GM12875 (cell line): Measurements from ENCODE around the gene SDC1.

Experiments
- H3K4me3 ChIP-seq: one replicate; pipeline ENCODE4 v1.5.1; 2011; ENCODE audit warnings: low read depth, low read length, control low read depth
- CTCF ChIP-seq: IDR thresholded peaks from 2 replicates; pipeline ENCODE4 v1.5.1; 2011; ENCODE audit warnings: low read depth, mild to moderate bottlenecking, control low read depth, inconsistent platforms, low read length, moderate library complexity, borderline replicate concordance; ENCODE audit not compliant: insufficient read depth

SDC1 gene

GRCh38 chr2:20173496-20174402 is 51.2 kb downstream of the SDC1 start:
- no peak for TF ChIP-seq CTCF
- H3K4me3 ChIP-seq: no peak overlapping the region

DNA sequence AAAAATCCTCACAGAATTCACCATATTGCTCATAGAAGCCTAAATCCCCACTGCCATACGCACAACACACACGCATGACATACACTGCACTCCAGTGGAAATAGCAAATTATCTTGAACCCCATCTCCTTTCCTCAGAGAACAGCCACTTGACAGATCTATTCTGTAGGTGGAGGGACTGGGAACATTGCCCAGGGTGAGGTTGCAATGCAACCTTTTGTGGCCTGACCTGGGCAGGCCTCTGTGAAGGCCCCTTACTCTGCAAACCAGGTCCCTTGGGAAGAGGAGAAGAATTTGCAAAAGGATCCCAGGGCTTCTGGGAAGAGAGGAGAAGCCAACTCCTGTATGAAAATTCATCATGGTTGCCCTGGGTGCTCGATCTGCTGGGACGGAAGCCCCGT is 51.9 kb downstream of the SDC1 start:
- no peak overlapping the region for H3K4me3 ChIP-seq
- no peak for TF ChIP-seq CTCF

DNA sequence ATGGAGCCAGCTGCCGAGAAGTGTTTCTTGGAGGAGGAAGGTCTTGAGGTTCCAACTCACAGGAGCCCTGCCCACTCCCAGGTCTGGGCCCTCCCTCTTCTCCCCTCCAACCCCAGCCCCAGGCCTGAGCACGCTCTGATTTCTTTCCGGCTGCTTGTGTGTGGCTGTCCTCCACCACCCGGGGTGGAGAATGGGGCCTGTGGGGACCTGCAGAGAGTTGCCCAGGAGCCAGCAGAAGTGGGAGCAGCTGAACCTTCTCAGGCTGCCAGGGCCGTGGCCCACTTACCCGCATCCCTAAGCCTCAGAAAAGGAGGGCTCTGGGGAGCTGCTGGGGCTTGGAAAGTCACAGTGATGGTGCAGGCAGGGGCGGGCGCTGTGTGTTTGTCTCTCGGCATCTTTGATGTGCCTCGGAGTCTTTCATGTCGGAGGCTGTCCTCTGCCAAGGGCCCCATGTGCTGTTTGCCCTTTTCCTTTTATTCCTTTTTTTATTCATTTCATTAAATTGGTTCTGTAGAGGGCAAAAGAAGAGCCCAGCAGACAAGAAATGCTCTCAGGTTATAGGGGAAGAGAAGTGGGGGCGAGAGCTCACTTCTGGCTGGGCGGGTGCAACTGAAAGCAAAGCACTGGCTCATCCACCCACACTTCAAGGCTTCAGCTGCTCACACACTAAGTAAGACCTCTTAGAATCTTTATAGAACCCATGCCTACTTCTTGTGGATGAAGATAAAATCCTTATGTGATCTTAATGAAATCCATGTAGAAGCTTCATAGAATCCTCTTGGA is 52.5 kb downstream of the SDC1 start:
- H3K4me3 ChIP-seq: no peak overlapping the region
- TF ChIP-seq CTCF: no peak

DNA sequence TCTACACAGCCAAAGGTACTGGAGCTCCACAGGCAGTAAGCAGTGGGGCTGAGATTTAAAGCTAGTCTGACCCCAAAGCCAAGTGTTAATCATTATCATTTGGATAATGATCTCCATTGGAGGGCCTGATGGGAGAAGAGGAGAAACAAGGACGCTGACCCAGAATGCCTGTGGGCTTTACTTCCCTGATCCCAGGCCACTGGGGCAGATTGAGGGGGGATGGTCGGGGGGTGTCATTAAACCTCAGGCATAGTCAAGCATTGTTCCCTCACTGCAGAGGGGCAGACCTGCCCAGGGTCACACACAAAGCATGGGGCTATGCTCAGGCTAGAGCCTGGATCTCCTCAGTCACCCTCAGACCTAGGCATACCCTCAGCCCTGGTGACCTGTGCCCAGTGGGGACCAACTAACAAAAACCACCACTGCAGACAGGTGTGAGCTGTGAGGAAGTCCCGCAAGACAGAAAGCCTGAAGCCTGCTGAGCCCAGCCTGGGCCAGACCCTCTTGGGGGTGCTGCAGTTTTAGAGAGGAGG is 53.4 kb downstream of the SDC1 start:
- TF ChIP-seq CTCF: no peak
- H3K4me3 ChIP-seq: no peak overlapping the region

DNA sequence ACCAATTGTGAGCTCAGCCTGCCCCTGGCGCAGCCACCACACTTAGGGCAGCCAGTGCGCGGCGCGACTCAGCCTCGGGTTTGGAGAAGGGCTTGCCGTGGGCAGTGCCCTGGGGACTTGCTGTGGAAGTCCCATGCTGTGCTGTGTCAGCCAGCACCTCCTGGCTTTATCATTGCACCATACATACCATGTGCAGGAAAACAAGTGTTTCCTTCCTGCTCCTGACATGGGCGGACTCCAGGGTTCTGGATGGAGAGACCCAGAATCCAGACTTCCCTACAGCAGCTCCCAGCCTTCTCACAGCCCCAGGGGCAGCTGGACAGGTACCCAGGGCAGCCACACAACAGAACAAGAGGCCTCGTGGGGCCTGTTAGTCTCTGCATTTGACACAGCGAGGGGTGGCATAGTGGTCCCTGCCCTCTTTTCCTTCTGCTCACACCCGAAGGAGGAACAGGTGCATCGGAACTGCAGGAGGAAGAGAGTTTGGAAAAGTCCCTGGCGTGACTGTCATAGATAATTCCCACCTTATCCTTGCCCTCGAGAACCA is 54.2 kb downstream of the SDC1 start:
- H3K4me3 ChIP-seq: no peak overlapping the region
- no peak for TF ChIP-seq CTCF

GRCh38 chr2:20169796-20170703 is 54.9 kb downstream of the SDC1 start:
- TF ChIP-seq CTCF: no peak
- H3K4me3 ChIP-seq: no peak overlapping the region
